A673 (cell line): Measurements from ENCODE around the gene GFY. TPM values are rescaled to one million over a fixed set of nuclear protein-coding genes. Genes with fewer than 3 reads are reported as not detected.

Experiments
- BruUV-seq: library from RNA; stranded (reverse); fragments of 400-500 nt; replicated peaks from 2 replicates; lab custom pipeline; 2021; lab: Mats Ljungman, UMichigan
- CTCF ChIA-PET: fragments of 300-600 bp; sonication (Branson Sonifier 250); formaldehyde crosslinking; loops from one replicate; lab custom pipeline; 2022; ENCODE audit warnings: antibody characterized with exemption; lab: Charles Lee
- POLR2A ChIA-PET: fragments of 300-600 bp; sonication (Branson Sonifier 250); formaldehyde crosslinking; loops from one replicate; lab custom pipeline; 2022; ENCODE audit warnings: antibody characterized with exemption; ENCODE audit not compliant: low non-redundant PET; lab: Charles Lee
- DNase-seq: peaks from one replicate; pipeline ENCODE4 v3.0.0-alpha.2; 2015; ENCODE audit warnings: low spot score
- H3K27ac ChIP-seq: fragments of 200-600 bp; sonication (generic); 2 replicates; pipeline ENCODE4 v1.5.1; 2016; ENCODE audit warnings: mixed run types, low read depth, mild to moderate bottlenecking, mixed read lengths, antibody characterized with exemption, low read length; ENCODE audit not compliant: poor library complexity, severe bottlenecking
- H3K27me3 ChIP-seq: fragments of 200-600 bp; sonication (generic); replicated peaks from 2 replicates; pipeline ENCODE4 v1.6.1; 2017; ENCODE audit warnings: mixed run types, low read depth, mild to moderate bottlenecking, mixed read lengths, antibody characterized with exemption, low read length; ENCODE audit not compliant: insufficient read depth, poor library complexity
- H3K36me3 ChIP-seq: fragments of 200-600 bp; sonication (generic); 2 replicates; pipeline ENCODE4 v1.6.1; 2016; ENCODE audit warnings: mixed run types, mild to moderate bottlenecking, mixed read lengths, antibody characterized with exemption, low read length; ENCODE audit not compliant: insufficient read depth, poor library complexity, severe bottlenecking
- H3K4me1 ChIP-seq: fragments of 200-600 bp; sonication (generic); 2 replicates; pipeline ENCODE4 v1.6.1; 2017; ENCODE audit warnings: mixed run types, mild to moderate bottlenecking, mixed read lengths, antibody characterized with exemption, low read length; ENCODE audit not compliant: insufficient read depth, poor library complexity, severe bottlenecking
- H3K4me3 ChIP-seq: fragments of 200-600 bp; sonication (generic); 2 replicates; pipeline ENCODE4 v1.5.1; 2016; ENCODE audit warnings: low read depth, mixed run types, mild to moderate bottlenecking, mixed read lengths, low read length; ENCODE audit not compliant: poor library complexity, severe bottlenecking
- H3K9me3 ChIP-seq: fragments of 200-600 bp; sonication (generic); 2 replicates; pipeline ENCODE4 v1.6.1; 2016; ENCODE audit warnings: mixed run types, low read depth, mild to moderate bottlenecking, mixed read lengths, antibody characterized with exemption, low read length; ENCODE audit not compliant: poor library complexity, severe bottlenecking
- EZH2 ChIP-seq: fragments of 200-600 bp; sonication (generic); IDR thresholded peaks from 2 replicates; pipeline ENCODE4 v1.6.1; 2017; ENCODE audit warnings: borderline replicate concordance, low read depth, mild to moderate bottlenecking, mixed read lengths, antibody characterized with exemption, low read length; ENCODE audit not compliant: poor library complexity, severe bottlenecking
- intact Hi-C: fragments of 100-400 bp; cut with micrococcal nuclease; formaldehyde crosslinking; loops from one replicate; pipeline ENCODE4 v1.10.0; 2022; ENCODE audit not compliant: unreplicated experiment
- total RNA-seq: library from RNA; stranded (reverse); gene quantifications from 2 replicates; pipeline ENCODE4 v1.2.3, GENCODE V29; 2021
- TF ChIP-seq, protein P1 (sequence below): fragments of 300-800, 200-600 bp; sonication (generic); conservative IDR thresholded peaks from 2 replicates; pipeline ENCODE4 v1.5.1; 2017; ENCODE audit warnings: low read depth, mild to moderate bottlenecking, antibody characterized with exemption, low read length, moderate library complexity, mixed read lengths

The GFY gene
- total RNA-seq, 1 experiment from 2014 or later: not detected

DNA sequence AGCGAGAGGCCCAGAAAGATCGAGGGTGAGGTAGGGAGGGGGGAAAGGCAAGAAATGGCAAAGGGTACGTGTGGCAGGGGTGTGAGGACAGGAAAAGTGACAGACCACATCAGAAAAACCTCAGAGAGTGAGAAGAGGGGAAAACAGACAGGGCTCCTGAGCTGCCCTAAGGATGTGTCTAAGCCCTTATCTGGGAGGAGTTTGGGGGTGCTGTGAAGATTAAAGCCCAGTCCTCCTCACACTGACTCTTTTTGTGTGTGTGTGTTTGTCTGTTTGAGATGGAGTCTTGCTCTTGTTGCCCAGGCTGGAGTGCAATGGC is 1.2 kb upstream of the GFY start:
- Histone ChIP-seq H3K4me3 (no peak overlapping the region), H3K27ac (no peak overlapping the region), H3K4me1 (peaks cover 18% of the 10 kb centered on the region), H3K27me3 (peaks cover 96% of the 10 kb centered on the region), H3K9me3 (no peaks in the 10 kb centered on the region), H3K36me3 (no peaks in the 10 kb centered on the region)
- no peak for DNase-seq
- TF ChIP-seq EZH2: no peak
- TF ChIP-seq, protein P1, sequence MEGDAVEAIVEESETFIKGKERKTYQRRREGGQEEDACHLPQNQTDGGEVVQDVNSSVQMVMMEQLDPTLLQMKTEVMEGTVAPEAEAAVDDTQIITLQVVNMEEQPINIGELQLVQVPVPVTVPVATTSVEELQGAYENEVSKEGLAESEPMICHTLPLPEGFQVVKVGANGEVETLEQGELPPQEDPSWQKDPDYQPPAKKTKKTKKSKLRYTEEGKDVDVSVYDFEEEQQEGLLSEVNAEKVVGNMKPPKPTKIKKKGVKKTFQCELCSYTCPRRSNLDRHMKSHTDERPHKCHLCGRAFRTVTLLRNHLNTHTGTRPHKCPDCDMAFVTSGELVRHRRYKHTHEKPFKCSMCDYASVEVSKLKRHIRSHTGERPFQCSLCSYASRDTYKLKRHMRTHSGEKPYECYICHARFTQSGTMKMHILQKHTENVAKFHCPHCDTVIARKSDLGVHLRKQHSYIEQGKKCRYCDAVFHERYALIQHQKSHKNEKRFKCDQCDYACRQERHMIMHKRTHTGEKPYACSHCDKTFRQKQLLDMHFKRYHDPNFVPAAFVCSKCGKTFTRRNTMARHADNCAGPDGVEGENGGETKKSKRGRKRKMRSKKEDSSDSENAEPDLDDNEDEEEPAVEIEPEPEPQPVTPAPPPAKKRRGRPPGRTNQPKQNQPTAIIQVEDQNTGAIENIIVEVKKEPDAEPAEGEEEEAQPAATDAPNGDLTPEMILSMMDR: no peak
- no TSS peak for BruUV-seq
- intact Hi-C loops: no loop called here
- ChIA-PET POLR2A (no interaction called here), CTCF (no interaction called here)

DNA sequence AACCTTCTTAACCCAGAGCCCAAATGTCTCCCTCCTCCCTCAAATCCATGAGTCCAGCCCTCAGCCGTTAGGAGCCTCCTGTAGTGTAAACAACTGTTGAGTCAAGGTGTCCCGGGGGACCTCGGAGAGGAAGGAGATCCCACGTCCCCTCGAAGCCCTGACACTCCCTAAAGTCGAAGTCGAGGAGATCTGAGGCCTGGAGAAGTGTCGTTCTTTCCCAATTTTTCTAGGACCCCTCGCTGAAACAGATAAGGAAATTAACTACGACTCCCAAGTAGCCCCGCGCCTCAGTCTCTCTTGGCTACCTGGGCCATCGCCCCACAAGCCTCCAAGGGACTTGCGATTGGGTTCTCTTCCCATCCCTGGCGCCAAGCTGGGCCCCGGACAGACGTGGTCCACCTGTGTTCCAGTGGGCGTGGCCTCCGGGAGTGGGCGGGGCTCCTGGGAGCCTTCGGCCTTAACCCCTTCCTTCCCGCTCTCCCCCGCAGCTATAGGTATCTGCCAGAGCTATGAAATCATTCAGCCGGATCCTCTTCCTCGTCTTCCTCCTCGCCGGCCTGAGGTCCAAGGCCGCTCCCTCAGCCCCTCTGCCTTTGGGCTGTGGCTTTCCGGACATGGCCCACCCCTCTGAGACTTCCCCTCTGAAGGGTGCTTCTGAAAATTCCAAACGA is 869 bp downstream of the GFY start:
- Histone ChIP-seq H3K27me3 (peaks cover 76% of the 10 kb centered on the region), H3K36me3 (no peaks in the 10 kb centered on the region), H3K4me1 (peaks cover 18% of the 10 kb centered on the region), H3K4me3 (no peak overlapping the region), H3K27ac (no peak overlapping the region), H3K9me3 (no peaks in the 10 kb centered on the region)
- POLR2A ChIA-PET: interaction anchor here (0.5 kb wide), 1 partner anchor 554 kb away, joined by 3 read pairs; the partner anchor contains the start of gene PPP1R15A
- no peak for DNase-seq
- intact Hi-C loops: no loop called here
- CTCF ChIA-PET: no interaction called here
- BruUV-seq: no TSS peak
- TF ChIP-seq EZH2: no peak
- TF ChIP-seq, protein P1: no peak

DNA sequence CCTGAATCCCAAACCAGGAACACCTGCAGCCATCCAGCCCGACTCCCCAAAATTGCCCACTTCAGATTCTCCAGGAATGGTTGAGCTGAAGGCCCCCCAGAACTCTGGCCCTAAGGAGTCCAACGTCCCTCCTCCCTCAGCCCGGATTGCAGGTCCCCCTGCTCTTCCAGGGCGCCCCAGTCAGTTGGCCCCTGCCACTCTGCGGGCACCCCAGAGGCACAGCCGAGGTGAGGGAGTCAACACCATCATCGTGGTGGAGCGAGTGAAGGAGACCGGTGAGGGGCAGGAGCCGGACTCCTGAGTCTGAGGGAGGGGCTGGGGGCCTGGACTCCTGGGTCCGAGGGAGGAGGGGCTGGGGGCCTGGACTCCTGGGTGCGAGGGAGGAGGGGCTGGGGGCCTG is 2.2 kb downstream of the GFY start:
- no peak overlapping the region for H3K27ac ChIP-seq
- DNase-seq: no peak
- intact Hi-C loops: no loop called here
- BruUV-seq: no TSS peak
- CTCF ChIA-PET: interaction anchor here (0.5 kb wide), 1 partner anchor 24 kb away, joined by 7 read pairs; the partner anchor contains the start of gene PIH1D1
- peaks cover 63% of the 10 kb centered on the region for H3K27me3 ChIP-seq
- no peak for TF ChIP-seq EZH2
- TF ChIP-seq, protein P1: no peak
- no peak overlapping the region for H3K4me3 ChIP-seq
- peaks cover 13% of the 10 kb centered on the region for H3K4me1 ChIP-seq
- no peaks in the 10 kb centered on the region for H3K36me3 ChIP-seq
- POLR2A ChIA-PET: no interaction called here
- H3K9me3 ChIP-seq: no peaks in the 10 kb centered on the region
